G401.6 (cell line): ENCODE data around the gene CHD3.
A peak's percentile ranks its signal among the peaks of the same experiment; 100 is the strongest.

Experiments
- FAIRE-seq: peaks from 2 replicates; lab custom pipeline; 2012; peaks lifted over from hg19 to GRCh38; lab: Jason Lieb, UNC

Gene CHD3

GRCh38 chr17:7897773-7898172, 9.2 kb downstream of the CHD3 start:
- FAIRE-seq = no peak

- no peak for FAIRE-seq
Measured at GRCh38 chr17:7903154-7904103, 14.8 kb downstream of the CHD3 start.

- FAIRE-seq = no peak
Measured at GRCh38 chr17:7909089-7909488, 20.5 kb downstream of the CHD3 start.

GRCh38 chr17:7910281-7910680, 21.7 kb downstream of the CHD3 start:
- no peak for FAIRE-seq

- FAIRE-seq = no peak
Measured at GRCh38 chr17:7910711-7911110, 22.1 kb downstream of the CHD3 start.

- no peak for FAIRE-seq
Measured at GRCh38 chr17:7911116-7911515, 22.5 kb downstream of the CHD3 start.

- peak; percentile 97 for FAIRE-seq
Measured at GRCh38 chr17:7912927-7913524, 24.4 kb downstream of the CHD3 start.

- FAIRE-seq = no peak
Measured at GRCh38 chr17:7915179-7915610, 26.6 kb downstream of the CHD3 start.

- FAIRE-seq = no peak
Measured at GRCh38 chr17:7915611-7916384, 27.2 kb downstream of the CHD3 start, which contains the start of gene RNF227. Gene RNF227, minus strand, starts transcription at chr17:7916289. Its CDS starts 94 bp downstream, at chr17:7916195.

GRCh38 chr17:7916385-7916682, 27.7 kb downstream of the CHD3 start:
- FAIRE-seq = no peak

- FAIRE-seq = no peak
Measured at GRCh38 chr17:7916808-7917207, 28.2 kb downstream of the CHD3 start.

- no peak for FAIRE-seq
Measured at GRCh38 chr17:7922269-7922844, 33.8 kb downstream of the CHD3 start.

- no peak for FAIRE-seq
Measured at GRCh38 chr17:7922845-7923628, 34.4 kb downstream of the CHD3 start.

GRCh38 chr17:7927596-7927995, 39.0 kb downstream of the CHD3 start:
- FAIRE-seq = no peak

- no peak for FAIRE-seq
Measured at GRCh38 chr17:7929158-7930023, 40.8 kb downstream of the CHD3 start, which contains the start of gene KCNAB3. Gene KCNAB3, minus strand, starts transcription at chr17:7929856. Its CDS starts 421 bp downstream, at chr17:7929435.

GRCh38 chr17:7930841-7931631, 42.4 kb downstream of the CHD3 start:
- FAIRE-seq = no peak

- peak; percentile 98 for FAIRE-seq
Measured at GRCh38 chr17:7931709-7932482, 43.3 kb downstream of the CHD3 start, which contains the start of the genes CNTROB and TRAPPC1. Gene CNTROB, plus strand, starts transcription at chr17:7932206. Its CDS starts 874 bp downstream, at chr17:7933080. Gene TRAPPC1, minus strand, starts transcription at chr17:7931946. Its CDS starts 117 bp downstream, at chr17:7931829.

GRCh38 chr17:7932483-7932891, 43.9 kb downstream of the CHD3 start:
- FAIRE-seq = no peak

GRCh38 chr17:7932949-7933348, 44.4 kb downstream of the CHD3 start:
- FAIRE-seq = no peak
